Mucosa of stomach (tissue), 1 donor: ENCODE results near the gene MAPKAP1.
"Not testable (repeated sequence)": the region's sequence is repeated elsewhere in the genome, so short reads cannot be mapped to it uniquely, and the experiment has no call there.

Source experiments
- H3K27me3 ChIP-seq: one replicate; pipeline ENCODE4 v1.7.0; 2013; ENCODE audit warnings: mild to moderate bottlenecking, low read length; ENCODE audit not compliant: control insufficient read depth, insufficient read depth
- H3K36me3 ChIP-seq: one replicate; pipeline ENCODE4 v1.7.0; 2013; ENCODE audit warnings: low read length; ENCODE audit not compliant: control insufficient read depth, insufficient read depth
- H3K4me1 ChIP-seq: one replicate; pipeline ENCODE4 v1.7.0; 2013; ENCODE audit warnings: mild to moderate bottlenecking, low read length; ENCODE audit not compliant: control insufficient read depth, insufficient read depth
- H3K4me3 ChIP-seq: one replicate; pipeline ENCODE4 v1.7.0; 2013; ENCODE audit warnings: low read length
- H3K9ac ChIP-seq: one replicate; pipeline ENCODE4 v1.7.0; 2013; ENCODE audit warnings: mild to moderate bottlenecking, low read length, moderate library complexity
- H3K9me3 ChIP-seq: one replicate; pipeline ENCODE4 v1.7.0; 2013; ENCODE audit warnings: mild to moderate bottlenecking, low read length, moderate library complexity; ENCODE audit not compliant: control insufficient read depth
- donor health status: Pancreatic carcinoma.

Gene MAPKAP1

GRCh38 chr9:125406810-125407087, 300.3 kb downstream of the MAPKAP1 start:
- Histone ChIP-seq H3K36me3 (no peaks in the 10 kb centered on the region), H3K9ac (no peak overlapping the region), H3K9me3 (no peaks in the 10 kb centered on the region), H3K4me1 (no peaks in the 10 kb centered on the region), H3K27me3 (peaks cover 20% of the 10 kb centered on the region), H3K4me3 (no peak overlapping the region)

GRCh38 chr9:125405938-125406809, 300.8 kb downstream of the MAPKAP1 start:
- no peak overlapping the region for H3K4me3 ChIP-seq
- H3K36me3 ChIP-seq, result no peaks in the 10 kb centered on the region
- H3K9me3 ChIP-seq, result no peaks in the 10 kb centered on the region
- no peaks in the 10 kb centered on the region for H3K4me1 ChIP-seq
- no peak overlapping the region for H3K9ac ChIP-seq
- H3K27me3 ChIP-seq, result peaks cover 17% of the 10 kb centered on the region

GRCh38 chr9:125404733-125405132, 302.3 kb downstream of the MAPKAP1 start:
- Histone ChIP-seq H3K4me3 (no peak overlapping the region), H3K9me3 (no peaks in the 10 kb centered on the region), H3K36me3 (no peaks in the 10 kb centered on the region), H3K27me3 (peaks cover 16% of the 10 kb centered on the region), H3K9ac (no peak overlapping the region), H3K4me1 (no peaks in the 10 kb centered on the region)

GRCh38 chr9:125400725-125401716, 306.0 kb downstream of the MAPKAP1 start:
- H3K4me1 ChIP-seq, result no peaks in the 10 kb centered on the region
- H3K27me3 ChIP-seq, result peaks cover 3% of the 10 kb centered on the region
- no peak overlapping the region for H3K4me3 ChIP-seq
- no peaks in the 10 kb centered on the region for H3K36me3 ChIP-seq
- no peak overlapping the region for H3K9ac ChIP-seq
- H3K9me3 ChIP-seq, result no peaks in the 10 kb centered on the region

GRCh38 chr9:125400232-125400631, 306.8 kb downstream of the MAPKAP1 start:
- not testable (repeated sequence) for H3K9ac ChIP-seq, H3K4me3 ChIP-seq, H3K27me3 ChIP-seq, H3K36me3 ChIP-seq, H3K4me1 ChIP-seq, H3K9me3 ChIP-seq

GRCh38 chr9:125399666-125400065, 307.3 kb downstream of the MAPKAP1 start:
- no peaks in the 10 kb centered on the region for H3K9me3 ChIP-seq
- no peaks in the 10 kb centered on the region for H3K4me1 ChIP-seq
- H3K4me3 ChIP-seq, result no peak overlapping the region
- H3K27me3 ChIP-seq, result peaks cover 3% of the 10 kb centered on the region
- H3K36me3 ChIP-seq, result no peaks in the 10 kb centered on the region
- H3K9ac ChIP-seq, result no peak overlapping the region

- H3K36me3 ChIP-seq, result no peaks in the 10 kb centered on the region
- no peak overlapping the region for H3K4me3 ChIP-seq
Measured at GRCh38 chr9:125399165-125399564, 307.8 kb downstream of the MAPKAP1 start.

GRCh38 chr9:125398243-125398642, 308.8 kb downstream of the MAPKAP1 start:
- Histone ChIP-seq H3K4me3 (no peak overlapping the region), H3K36me3 (no peaks in the 10 kb centered on the region), H3K9me3 (no peaks in the 10 kb centered on the region), H3K27me3 (peaks cover 3% of the 10 kb centered on the region), H3K9ac (no peak overlapping the region), H3K4me1 (no peaks in the 10 kb centered on the region)

More at GRCh38 chr9:125399165-125399564, 307.8 kb downstream of the MAPKAP1 start:
- Histone ChIP-seq H3K27me3 (peaks cover 3% of the 10 kb centered on the region), H3K4me1 (no peaks in the 10 kb centered on the region), H3K9me3 (no peaks in the 10 kb centered on the region), H3K9ac (no peak overlapping the region)

- Histone ChIP-seq H3K36me3 (no peaks in the 10 kb centered on the region), H3K4me1 (no peaks in the 10 kb centered on the region), H3K9me3 (no peaks in the 10 kb centered on the region), H3K4me3 (no peak overlapping the region), H3K27me3 (no peaks in the 10 kb centered on the region), H3K9ac (no peak overlapping the region)
Measured at GRCh38 chr9:125397736-125398135, 309.3 kb downstream of the MAPKAP1 start.

GRCh38 chr9:125396799-125397198, 310.2 kb downstream of the MAPKAP1 start:
- H3K27me3 ChIP-seq, result no peaks in the 10 kb centered on the region
- H3K4me3 ChIP-seq, result no peak overlapping the region
- H3K36me3 ChIP-seq, result no peaks in the 10 kb centered on the region
- H3K4me1 ChIP-seq, result no peaks in the 10 kb centered on the region
- no peak overlapping the region for H3K9ac ChIP-seq
- no peaks in the 10 kb centered on the region for H3K9me3 ChIP-seq

GRCh38 chr9:125393426-125393825, 313.6 kb downstream of the MAPKAP1 start:
- H3K27me3 ChIP-seq, result no peaks in the 10 kb centered on the region
- no peaks in the 10 kb centered on the region for H3K4me1 ChIP-seq
- H3K9me3 ChIP-seq, result no peaks in the 10 kb centered on the region
- H3K9ac ChIP-seq, result no peak overlapping the region
- H3K36me3 ChIP-seq, result no peaks in the 10 kb centered on the region
- no peak overlapping the region for H3K4me3 ChIP-seq

- no peak overlapping the region for H3K4me3 ChIP-seq
- H3K9ac ChIP-seq, result no peak overlapping the region
- H3K27me3 ChIP-seq, result no peaks in the 10 kb centered on the region
- no peaks in the 10 kb centered on the region for H3K9me3 ChIP-seq
- H3K36me3 ChIP-seq, result no peaks in the 10 kb centered on the region
- no peaks in the 10 kb centered on the region for H3K4me1 ChIP-seq
Measured at GRCh38 chr9:125391704-125392103, 315.3 kb downstream of the MAPKAP1 start.
